Ovary (tissue), 3 donors: ENCODE data around the gene TMEM62.

Experiments
- CTCF ChIP-seq, 3 donors: fragments of 450-650 bp in 2 of 3; fragments of 200-600 bp in 1 of 3; IDR thresholded peaks; one replicate each; pipeline versions ENCODE4 v1.5.1 to v1.8.0; 2016 to 2022; ENCODE audit warnings: antibody characterized with exemption in 3 of 3, mild to moderate bottlenecking in 1 of 3
- EP300 ChIP-seq: sonication (generic); formaldehyde crosslinking; IDR thresholded peaks from one replicate; pipeline ENCODE4 v1.6.1; 2017; ENCODE audit warnings: antibody characterized with exemption
- POLR2A ChIP-seq: fragments of 450-650 bp; IDR thresholded peaks from one replicate; pipeline ENCODE4 v1.6.1; 2017; ENCODE audit warnings: antibody characterized with exemption, mild to moderate bottlenecking, moderate library complexity
- donor health status: DM: no; HTN: no; CAD: no.

DNA sequence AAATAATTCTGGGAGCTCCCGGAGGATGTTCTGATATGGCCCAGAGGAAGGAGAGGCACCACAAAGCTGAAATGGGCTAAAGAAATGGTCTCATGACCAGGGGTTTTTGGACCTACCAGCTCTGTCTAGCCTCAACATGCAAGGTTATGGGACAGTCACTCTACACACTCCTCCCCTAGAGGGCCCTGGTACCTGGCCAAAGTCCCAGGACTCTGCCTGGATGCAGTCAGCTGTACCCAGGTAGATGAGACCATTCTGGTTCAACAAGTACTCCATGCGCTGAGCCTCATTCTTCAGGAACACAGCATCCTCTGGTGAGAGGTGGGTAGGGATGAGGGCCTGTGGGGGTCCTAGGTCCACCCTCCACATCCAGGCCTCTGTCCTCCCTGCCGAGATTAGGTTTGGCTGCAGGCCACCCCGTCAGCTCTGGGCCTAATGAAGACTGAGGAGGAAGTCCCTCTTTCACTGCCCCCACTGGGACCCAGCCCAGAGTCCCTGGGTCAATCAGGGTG, 77.9 kb downstream of the TMEM62 start:
- TF ChIP-seq CTCF (IDR thresholded peaks at IDR 0.05) (no peak), POLR2A (no peak), EP300 (no peak)
